Gastrocnemius medialis (tissue), 4 donors: Measurements from ENCODE around the gene CPXM1.

Experiments
- CTCF ChIP-seq, 5 experiments: fragments of 450-650 bp in 3 of 5; fragments of 200-600 bp in 2 of 5; sonication (generic) in 2 of 5; IDR thresholded peaks in 4 of 5; conservative IDR thresholded peaks in 1 of 5; 1 replicate in 4 of 5; 2 replicates in 1 of 5; pipeline ENCODE4 v1.5.1; 2016 to 2019; ENCODE audit warnings: antibody characterized with exemption in 5 of 5, mild to moderate bottlenecking in 3 of 5, moderate library complexity in 3 of 5
- POLR2A ChIP-seq, 2 donors: fragments of 450-650 bp; IDR thresholded peaks; one replicate each; pipeline ENCODE4 v1.6.1; 2017; ENCODE audit warnings: antibody characterized with exemption in 2 of 2, mild to moderate bottlenecking in 2 of 2, moderate library complexity in 2 of 2

DNA sequence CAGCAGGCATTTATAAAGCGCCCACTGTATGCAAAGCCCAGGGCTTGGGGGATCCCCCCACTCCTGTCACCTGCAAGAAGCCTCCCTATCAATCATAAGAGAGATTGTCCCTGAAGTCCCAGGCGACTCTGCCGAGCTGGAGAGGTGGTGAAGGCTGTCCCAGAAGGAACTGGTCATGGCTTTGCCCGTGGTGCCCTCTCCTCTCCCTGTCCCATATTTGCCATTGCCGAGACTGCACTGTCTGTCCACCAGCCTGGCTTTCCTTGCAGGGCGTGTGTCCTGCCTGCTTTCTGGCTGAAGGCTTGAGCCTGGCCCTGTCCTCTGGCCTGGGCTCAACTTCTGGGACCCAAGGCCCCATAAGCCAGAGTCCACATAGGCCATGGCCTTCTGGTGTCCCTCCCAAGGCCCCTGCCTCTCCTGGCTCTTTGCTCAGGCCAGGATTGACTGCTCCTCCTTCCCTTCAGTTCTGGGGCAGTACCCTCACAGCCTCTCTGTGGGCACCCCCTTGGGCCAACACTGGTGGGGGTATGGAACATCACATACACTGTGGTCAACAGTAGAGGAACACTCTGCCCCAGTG lies 46.9 kb downstream of the CPXM1 start:
- TF ChIP-seq POLR2A (IDR thresholded peaks at IDR 0.05) (no peak), CTCF (IDR thresholded peaks at IDR 0.05 in 4 of 5, conservative IDR thresholded peaks at IDR 0.05 in 1 of 5) (no peak)
